Measurements from ENCODE around the gene CRYBB3. TPM values are rescaled to one million over a fixed set of nuclear protein-coding genes. Genes with fewer than 3 reads are reported as not detected.

CRYBB3 gene
- total and polyA plus RNA-seq, 2 of the 13 experiments (the other 11 are each of a cell fraction or from before 2014, with no cell fraction given) = 0.18 to 0.28 TPM

DNA sequence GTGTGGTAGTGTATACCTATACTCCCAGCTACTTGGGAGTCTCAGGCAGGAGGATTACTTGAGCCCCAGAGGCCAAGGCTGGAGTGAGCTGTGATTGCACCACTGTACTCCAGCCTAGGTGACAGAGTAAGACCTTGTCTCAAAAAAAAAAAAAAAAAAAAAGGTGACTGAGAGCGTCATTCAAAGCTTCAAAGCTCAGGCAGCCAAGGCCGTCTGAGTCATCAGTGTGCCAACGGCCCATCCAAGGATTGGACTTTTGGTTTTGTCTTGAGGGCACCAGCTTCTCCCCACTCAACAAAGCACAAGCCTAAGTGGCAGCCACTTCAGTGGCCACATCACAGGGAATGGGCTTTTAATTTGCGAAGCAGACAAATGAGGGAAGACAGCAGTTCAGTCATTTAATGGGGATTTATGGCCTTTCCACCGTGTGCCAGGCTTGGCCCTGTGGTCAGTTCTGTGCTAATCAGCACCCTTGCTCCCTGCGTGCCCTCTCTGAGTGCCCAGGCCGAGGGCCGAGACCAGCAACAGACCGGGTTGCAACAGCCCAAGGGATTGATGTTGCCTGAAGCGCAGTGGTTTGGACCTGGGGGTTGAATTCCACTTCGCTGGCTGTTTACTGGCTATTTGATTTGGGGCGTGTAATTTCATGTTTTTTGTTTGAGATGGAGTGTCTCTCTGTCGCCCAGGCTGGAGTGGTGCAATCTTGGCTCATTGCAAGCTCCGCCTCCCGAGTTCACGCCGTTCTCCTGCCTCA lies 30.2 kb upstream of the CRYBB3 start (continued):
- TF ChIP-seq ELF3 (CRISPR knock-in tag; IDR thresholded peaks at IDR 0.05) (peak; percentile 15; the same call in 1 of the 2 replicates), PPARG (CRISPR knock-in tag; conservative IDR thresholded peaks at IDR 0.05) (no peak), CREBL2 (CRISPR knock-in tag; IDR thresholded peaks at IDR 0.05; ENCODE audit: borderline replicate concordance) (no peak), ZBTB38 (CRISPR knock-in tag; IDR thresholded peaks at IDR 0.05) (0 out of 2 replicates have a peak, but pooled peaks have one; percentile 24), CREB1 (IDR thresholded peaks at IDR 0.05) (peak; percentile 64), CREB1 (CRISPR knock-in tag; IDR thresholded peaks at IDR 0.05) (0 out of 2 replicates have a peak, but pooled peaks have one; percentile 24), ADNP (CRISPR knock-in tag; IDR thresholded peaks at IDR 0.05) (peak; percentile 95), HMGA1 (CRISPR knock-in tag; conservative IDR thresholded peaks at IDR 0.05) (no peak), CBX5 (CRISPR knock-in tag; IDR thresholded peaks at IDR 0.05; ENCODE audit: borderline replicate concordance) (peak; percentile 9; the same call in 1 of the 2 replicates), ATF3 (CRISPR knock-in tag; IDR thresholded peaks at IDR 0.05) (peak; percentile 90), ZNF431 (CRISPR knock-in tag; IDR thresholded peaks at IDR 0.05; ENCODE audit: borderline replicate concordance, low read depth) (peak; percentile 54; the same call in 1 of the 2 replicates), NR2F6 (IDR thresholded peaks at IDR 0.05) (peak; percentile 17), NR2F6 (CRISPR knock-in tag; IDR thresholded peaks at IDR 0.05) (no peak; the same call in none of the 2 replicates), CCDC6 (CRISPR knock-in tag; IDR thresholded peaks at IDR 0.05) (no peak), FOSL1 (CRISPR knock-in tag; IDR thresholded peaks at IDR 0.05; ENCODE audit: borderline replicate concordance) (peak; percentile 85; the same call in 1 of the 2 replicates), KDM2A (CRISPR knock-in tag; IDR thresholded peaks at IDR 0.05; ENCODE audit: borderline replicate concordance, low read depth) (peak; percentile 46; the same call in 1 of the 2 replicates), HOXA3 (CRISPR knock-in tag; IDR thresholded peaks at IDR 0.05) (0 out of 2 replicates have a peak, but pooled peaks have one; percentile 14)
- TF ChIP-seq, protein P1, sequence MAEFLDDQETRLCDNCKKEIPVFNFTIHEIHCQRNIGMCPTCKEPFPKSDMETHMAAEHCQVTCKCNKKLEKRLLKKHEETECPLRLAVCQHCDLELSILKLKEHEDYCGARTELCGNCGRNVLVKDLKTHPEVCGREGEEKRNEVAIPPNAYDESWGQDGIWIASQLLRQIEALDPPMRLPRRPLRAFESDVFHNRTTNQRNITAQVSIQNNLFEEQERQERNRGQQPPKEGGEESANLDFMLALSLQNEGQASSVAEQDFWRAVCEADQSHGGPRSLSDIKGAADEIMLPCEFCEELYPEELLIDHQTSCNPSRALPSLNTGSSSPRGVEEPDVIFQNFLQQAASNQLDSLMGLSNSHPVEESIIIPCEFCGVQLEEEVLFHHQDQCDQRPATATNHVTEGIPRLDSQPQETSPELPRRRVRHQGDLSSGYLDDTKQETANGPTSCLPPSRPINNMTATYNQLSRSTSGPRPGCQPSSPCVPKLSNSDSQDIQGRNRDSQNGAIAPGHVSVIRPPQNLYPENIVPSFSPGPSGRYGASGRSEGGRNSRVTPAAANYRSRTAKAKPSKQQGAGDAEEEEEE (CRISPR knock-in tag; IDR thresholded peaks at IDR 0.05; ENCODE audit: borderline replicate concordance) = no peak
- TF ChIP-seq, protein P2, sequence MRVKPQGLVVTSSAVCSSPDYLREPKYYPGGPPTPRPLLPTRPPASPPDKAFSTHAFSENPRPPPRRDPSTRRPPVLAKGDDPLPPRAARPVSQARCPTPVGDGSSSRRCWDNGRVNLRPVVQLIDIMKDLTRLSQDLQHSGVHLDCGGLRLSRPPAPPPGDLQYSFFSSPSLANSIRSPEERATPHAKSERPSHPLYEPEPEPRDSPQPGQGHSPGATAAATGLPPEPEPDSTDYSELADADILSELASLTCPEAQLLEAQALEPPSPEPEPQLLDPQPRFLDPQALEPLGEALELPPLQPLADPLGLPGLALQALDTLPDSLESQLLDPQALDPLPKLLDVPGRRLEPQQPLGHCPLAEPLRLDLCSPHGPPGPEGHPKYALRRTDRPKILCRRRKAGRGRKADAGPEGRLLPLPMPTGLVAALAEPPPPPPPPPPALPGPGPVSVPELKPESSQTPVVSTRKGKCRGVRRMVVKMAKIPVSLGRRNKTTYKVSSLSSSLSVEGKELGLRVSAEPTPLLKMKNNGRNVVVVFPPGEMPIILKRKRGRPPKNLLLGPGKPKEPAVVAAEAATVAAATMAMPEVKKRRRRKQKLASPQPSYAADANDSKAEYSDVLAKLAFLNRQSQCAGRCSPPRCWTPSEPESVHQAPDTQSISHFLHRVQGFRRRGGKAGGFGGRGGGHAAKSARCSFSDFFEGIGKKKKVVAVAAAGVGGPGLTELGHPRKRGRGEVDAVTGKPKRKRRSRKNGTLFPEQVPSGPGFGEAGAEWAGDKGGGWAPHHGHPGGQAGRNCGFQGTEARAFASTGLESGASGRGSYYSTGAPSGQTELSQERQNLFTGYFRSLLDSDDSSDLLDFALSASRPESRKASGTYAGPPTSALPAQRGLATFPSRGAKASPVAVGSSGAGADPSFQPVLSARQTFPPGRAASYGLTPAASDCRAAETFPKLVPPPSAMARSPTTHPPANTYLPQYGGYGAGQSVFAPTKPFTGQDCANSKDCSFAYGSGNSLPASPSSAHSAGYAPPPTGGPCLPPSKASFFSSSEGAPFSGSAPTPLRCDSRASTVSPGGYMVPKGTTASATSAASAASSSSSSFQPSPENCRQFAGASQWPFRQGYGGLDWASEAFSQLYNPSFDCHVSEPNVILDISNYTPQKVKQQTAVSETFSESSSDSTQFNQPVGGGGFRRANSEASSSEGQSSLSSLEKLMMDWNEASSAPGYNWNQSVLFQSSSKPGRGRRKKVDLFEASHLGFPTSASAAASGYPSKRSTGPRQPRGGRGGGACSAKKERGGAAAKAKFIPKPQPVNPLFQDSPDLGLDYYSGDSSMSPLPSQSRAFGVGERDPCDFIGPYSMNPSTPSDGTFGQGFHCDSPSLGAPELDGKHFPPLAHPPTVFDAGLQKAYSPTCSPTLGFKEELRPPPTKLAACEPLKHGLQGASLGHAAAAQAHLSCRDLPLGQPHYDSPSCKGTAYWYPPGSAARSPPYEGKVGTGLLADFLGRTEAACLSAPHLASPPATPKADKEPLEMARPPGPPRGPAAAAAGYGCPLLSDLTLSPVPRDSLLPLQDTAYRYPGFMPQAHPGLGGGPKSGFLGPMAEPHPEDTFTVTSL (CRISPR knock-in tag; IDR thresholded peaks at IDR 0.05; ENCODE audit: borderline replicate concordance) = peak; percentile 33; the same call in 1 of the 2 replicates
- TF ChIP-seq, protein P3, sequence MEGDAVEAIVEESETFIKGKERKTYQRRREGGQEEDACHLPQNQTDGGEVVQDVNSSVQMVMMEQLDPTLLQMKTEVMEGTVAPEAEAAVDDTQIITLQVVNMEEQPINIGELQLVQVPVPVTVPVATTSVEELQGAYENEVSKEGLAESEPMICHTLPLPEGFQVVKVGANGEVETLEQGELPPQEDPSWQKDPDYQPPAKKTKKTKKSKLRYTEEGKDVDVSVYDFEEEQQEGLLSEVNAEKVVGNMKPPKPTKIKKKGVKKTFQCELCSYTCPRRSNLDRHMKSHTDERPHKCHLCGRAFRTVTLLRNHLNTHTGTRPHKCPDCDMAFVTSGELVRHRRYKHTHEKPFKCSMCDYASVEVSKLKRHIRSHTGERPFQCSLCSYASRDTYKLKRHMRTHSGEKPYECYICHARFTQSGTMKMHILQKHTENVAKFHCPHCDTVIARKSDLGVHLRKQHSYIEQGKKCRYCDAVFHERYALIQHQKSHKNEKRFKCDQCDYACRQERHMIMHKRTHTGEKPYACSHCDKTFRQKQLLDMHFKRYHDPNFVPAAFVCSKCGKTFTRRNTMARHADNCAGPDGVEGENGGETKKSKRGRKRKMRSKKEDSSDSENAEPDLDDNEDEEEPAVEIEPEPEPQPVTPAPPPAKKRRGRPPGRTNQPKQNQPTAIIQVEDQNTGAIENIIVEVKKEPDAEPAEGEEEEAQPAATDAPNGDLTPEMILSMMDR (CRISPR knock-in tag; IDR thresholded peaks at IDR 0.05) = 0 out of 2 replicates have a peak, but pooled peaks have one; percentile 5

Measured in HepG2 (cell line).